Measurements from ENCODE around the gene GRAMD2A.
A peak's percentile ranks its signal among the peaks of the same experiment; 100 is the strongest.

GRAMD2A gene

DNA sequence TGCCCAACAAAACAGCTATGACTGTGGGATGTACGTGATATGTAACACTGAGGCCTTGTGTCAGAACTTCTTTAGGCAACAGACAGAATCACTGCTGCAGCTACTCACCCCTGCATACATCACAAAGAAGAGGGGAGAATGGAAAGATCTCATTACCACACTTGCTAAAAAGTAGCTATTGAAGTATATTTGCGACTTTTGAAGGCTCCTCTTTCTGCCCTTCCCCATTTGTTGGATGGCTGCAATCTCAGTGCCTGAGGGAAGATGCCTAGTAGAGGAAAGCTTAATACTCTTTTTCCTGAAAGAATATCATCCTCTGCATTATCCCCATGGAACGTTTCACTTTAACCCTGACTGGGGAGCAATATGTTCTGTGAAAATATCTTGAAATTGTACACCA, 57.5 kb downstream of the GRAMD2A start:
- peaks cover 3% of the 10 kb centered on the region for H3K4me1 ChIP-seq (ENCODE audit: control insufficient read depth, insufficient read depth, low read length)
- no peaks in the 10 kb centered on the region for H3K36me3 ChIP-seq (ENCODE audit: insufficient read depth, low read length)
- no peaks in the 10 kb centered on the region for H3K9me3 ChIP-seq (replicated peaks; ENCODE audit: low read length)
- no peak overlapping the region for H3K4me3 ChIP-seq (ENCODE audit: low read length)
- H3K9ac ChIP-seq (ENCODE audit: low read depth, low read length): no peak overlapping the region
- no peak overlapping the region for H3K4me2 ChIP-seq (ENCODE audit: low read length)
- no peaks in the 10 kb centered on the region for H3K27me3 ChIP-seq (ENCODE audit: control insufficient read depth, insufficient read depth, low read length)

DNA sequence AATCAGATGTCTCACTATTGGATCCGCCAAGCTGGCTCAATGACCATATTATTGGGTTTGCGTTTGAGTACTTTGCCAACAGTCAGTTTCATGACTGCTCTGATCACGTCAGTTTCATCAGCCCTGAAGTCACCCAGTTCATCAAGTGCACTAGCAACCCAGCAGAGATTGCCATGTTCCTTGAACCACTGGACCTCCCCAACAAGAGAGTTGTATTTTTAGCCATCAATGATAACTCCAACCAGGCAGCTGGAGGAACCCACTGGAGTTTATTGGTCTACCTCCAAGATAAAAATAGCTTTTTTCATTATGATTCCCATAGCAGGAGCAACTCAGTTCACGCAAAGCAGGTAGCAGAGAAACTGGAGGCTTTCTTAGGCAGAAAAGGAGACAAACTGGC, 57.9 kb downstream of the GRAMD2A start:
- H3K9me3 ChIP-seq (replicated peaks; ENCODE audit: low read length): no peaks in the 10 kb centered on the region
- H3K4me3 ChIP-seq (ENCODE audit: low read length): no peak overlapping the region
- H3K9ac ChIP-seq (ENCODE audit: low read depth, low read length): no peak overlapping the region
- H3K4me2 ChIP-seq (ENCODE audit: low read length): no peak overlapping the region
- no peaks in the 10 kb centered on the region for H3K27me3 ChIP-seq (ENCODE audit: control insufficient read depth, insufficient read depth, low read length)
- peaks cover 3% of the 10 kb centered on the region for H3K4me1 ChIP-seq (ENCODE audit: control insufficient read depth, insufficient read depth, low read length)
- no peaks in the 10 kb centered on the region for H3K36me3 ChIP-seq (ENCODE audit: insufficient read depth, low read length)

DNA sequence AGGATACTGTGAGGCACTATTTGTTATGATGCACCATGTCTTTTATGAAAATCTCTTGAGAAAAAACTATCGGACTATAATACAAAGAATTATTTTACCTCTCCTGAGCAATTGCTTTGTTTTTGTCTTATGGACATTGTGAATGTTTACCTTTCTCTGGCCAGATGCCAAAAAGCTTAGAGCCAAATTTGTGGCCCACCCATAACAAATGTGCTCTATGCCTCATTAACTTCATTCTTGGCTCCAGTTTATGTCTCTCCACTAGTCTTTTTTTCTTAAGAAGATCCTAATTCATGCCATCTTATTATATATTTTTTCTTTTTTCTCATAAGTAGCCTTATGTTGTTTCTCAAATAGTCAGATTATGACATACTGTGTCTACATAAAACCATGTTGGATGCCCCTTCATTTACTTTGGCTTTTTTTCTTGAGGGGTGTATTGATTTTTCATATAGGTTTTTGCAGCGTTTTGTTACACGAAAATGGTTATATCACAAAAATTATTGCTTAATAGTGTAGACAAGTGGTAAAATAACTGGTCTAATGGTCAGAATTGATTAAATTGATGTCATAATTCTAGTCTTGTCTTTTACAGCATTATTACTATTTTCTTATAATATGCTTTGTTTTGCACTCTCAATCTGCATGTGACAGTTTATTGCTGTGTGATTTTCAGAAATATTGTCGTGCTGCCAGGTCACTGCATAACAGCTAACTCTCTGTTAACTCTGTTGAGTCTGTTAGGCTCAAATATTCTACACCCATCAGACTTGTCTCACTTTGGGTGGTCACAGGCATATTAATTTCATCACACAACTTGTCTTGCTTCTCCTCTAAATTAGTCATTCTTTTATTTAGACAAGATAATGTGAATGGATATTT, 61.2 kb downstream of the GRAMD2A start:
- Histone ChIP-seq H3K36me3 (ENCODE audit: insufficient read depth, low read length) (no peaks in the 10 kb centered on the region), H3K9me3 (replicated peaks; ENCODE audit: low read length) (no peaks in the 10 kb centered on the region), H3K9ac (ENCODE audit: low read depth, low read length) (no peak overlapping the region), H3K4me2 (ENCODE audit: low read length) (no peak overlapping the region), H3K4me1 (ENCODE audit: control insufficient read depth, insufficient read depth, low read length) (peaks cover 3% of the 10 kb centered on the region), H3K27me3 (ENCODE audit: control insufficient read depth, insufficient read depth, low read length) (no peaks in the 10 kb centered on the region), H3K4me3 (ENCODE audit: low read length) (no peak overlapping the region)

DNA sequence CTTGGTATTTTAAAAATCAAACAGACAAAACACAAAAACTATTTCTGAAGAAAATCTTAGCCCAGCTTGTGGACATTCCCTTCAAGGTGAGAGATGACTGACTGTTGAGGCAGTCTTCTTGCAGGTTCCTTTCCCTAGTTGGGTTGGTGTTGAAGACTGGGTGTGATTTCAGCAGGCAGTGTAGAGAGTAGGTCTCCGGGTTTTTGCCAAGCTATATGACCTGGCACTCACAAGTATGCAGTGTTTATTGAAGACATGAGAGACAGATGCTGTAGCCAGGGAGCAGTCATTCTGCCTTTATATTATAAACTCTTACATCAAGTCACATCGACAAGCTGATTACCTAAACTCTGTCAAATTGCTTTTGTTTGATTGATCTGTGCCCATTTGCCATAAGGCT, 61.9 kb downstream of the GRAMD2A start:
- Histone ChIP-seq H3K4me3 (ENCODE audit: low read length) (no peak overlapping the region), H3K36me3 (ENCODE audit: insufficient read depth, low read length) (no peaks in the 10 kb centered on the region), H3K9me3 (replicated peaks; ENCODE audit: low read length) (no peaks in the 10 kb centered on the region), H3K9ac (ENCODE audit: low read depth, low read length) (no peak overlapping the region), H3K4me1 (ENCODE audit: control insufficient read depth, insufficient read depth, low read length) (peaks cover 3% of the 10 kb centered on the region), H3K4me2 (ENCODE audit: low read length) (no peak overlapping the region), H3K27me3 (ENCODE audit: control insufficient read depth, insufficient read depth, low read length) (no peaks in the 10 kb centered on the region)

GRCh38 chr15:72133211-72133610, 64.4 kb downstream of the GRAMD2A start:
- H3K27me3 ChIP-seq (ENCODE audit: control insufficient read depth, insufficient read depth, low read length): no peaks in the 10 kb centered on the region
- no peaks in the 10 kb centered on the region for H3K9me3 ChIP-seq (replicated peaks; ENCODE audit: low read length)
- no peak overlapping the region for H3K4me2 ChIP-seq (ENCODE audit: low read length)
- no peaks in the 10 kb centered on the region for H3K36me3 ChIP-seq (ENCODE audit: insufficient read depth, low read length)
- H3K4me3 ChIP-seq (ENCODE audit: low read length): no peak overlapping the region
- H3K9ac ChIP-seq (ENCODE audit: low read depth, low read length): no peak overlapping the region
- H3K4me1 ChIP-seq (ENCODE audit: control insufficient read depth, insufficient read depth, low read length): peaks cover 3% of the 10 kb centered on the region

DNA sequence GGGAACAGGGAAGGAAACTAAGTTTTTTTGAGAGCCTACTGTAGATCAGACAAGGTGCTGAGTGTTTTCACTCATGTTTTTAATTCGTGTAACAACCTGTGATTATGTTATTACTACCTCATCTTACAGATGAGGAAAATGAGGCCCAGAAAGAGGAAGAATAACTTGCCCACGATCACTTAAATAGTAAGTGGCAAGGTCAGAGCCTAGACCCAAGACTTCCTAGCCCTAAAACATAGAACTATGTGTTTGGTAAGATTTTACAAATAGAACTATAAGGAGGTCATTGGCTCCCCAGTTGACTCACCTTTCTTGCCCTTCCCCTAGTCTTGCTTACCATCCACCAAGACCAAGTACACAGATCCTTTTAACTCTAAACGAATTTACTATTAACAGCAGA, 65.7 kb downstream of the GRAMD2A start:
- no peaks in the 10 kb centered on the region for H3K27me3 ChIP-seq (ENCODE audit: control insufficient read depth, insufficient read depth, low read length)
- H3K36me3 ChIP-seq (ENCODE audit: insufficient read depth, low read length): no peaks in the 10 kb centered on the region
- H3K4me2 ChIP-seq (ENCODE audit: low read length): no peak overlapping the region
- no peak overlapping the region for H3K9ac ChIP-seq (ENCODE audit: low read depth, low read length)
- H3K4me1 ChIP-seq (ENCODE audit: control insufficient read depth, insufficient read depth, low read length): peaks cover 3% of the 10 kb centered on the region
- no peaks in the 10 kb centered on the region for H3K9me3 ChIP-seq (replicated peaks; ENCODE audit: low read length)
- no peak overlapping the region for H3K4me3 ChIP-seq (ENCODE audit: low read length)

GRCh38 chr15:72130272-72130671, 67.3 kb downstream of the GRAMD2A start:
- Histone ChIP-seq H3K9me3 (replicated peaks; ENCODE audit: low read length) (no peaks in the 10 kb centered on the region), H3K27me3 (ENCODE audit: control insufficient read depth, insufficient read depth, low read length) (no peaks in the 10 kb centered on the region), H3K4me3 (ENCODE audit: low read length) (no peak overlapping the region), H3K9ac (ENCODE audit: low read depth, low read length) (no peak overlapping the region), H3K4me2 (ENCODE audit: low read length) (no peak overlapping the region), H3K4me1 (ENCODE audit: control insufficient read depth, insufficient read depth, low read length) (no peaks in the 10 kb centered on the region), H3K36me3 (ENCODE audit: insufficient read depth, low read length) (no peaks in the 10 kb centered on the region)

DNA sequence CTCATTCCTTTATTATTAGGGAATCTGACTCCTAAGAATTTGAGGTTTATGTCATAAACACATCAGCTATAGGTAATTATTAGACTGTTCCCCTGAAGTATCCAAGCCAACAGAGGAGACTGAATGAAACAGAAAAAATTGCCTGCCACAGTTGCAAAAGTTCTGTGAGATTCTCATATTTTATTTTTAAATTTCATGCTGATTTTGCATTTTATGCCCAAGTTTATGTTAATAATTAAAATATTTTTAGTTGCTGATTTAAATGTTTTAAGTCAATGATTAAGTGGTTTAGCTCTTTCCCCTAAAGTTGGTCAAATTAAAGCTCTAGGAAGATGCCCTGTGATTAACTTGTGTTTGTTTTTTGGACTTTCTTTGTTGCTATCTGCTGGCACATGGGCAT, 69.2 kb downstream of the GRAMD2A start:
- H3K9ac ChIP-seq (ENCODE audit: low read depth, low read length): no peak overlapping the region
- no peak overlapping the region for H3K4me3 ChIP-seq (ENCODE audit: low read length)
- no peak overlapping the region for H3K4me2 ChIP-seq (ENCODE audit: low read length)
- H3K27me3 ChIP-seq (ENCODE audit: control insufficient read depth, insufficient read depth, low read length): no peaks in the 10 kb centered on the region
- H3K36me3 ChIP-seq (ENCODE audit: insufficient read depth, low read length): no peaks in the 10 kb centered on the region
- H3K9me3 ChIP-seq (replicated peaks; ENCODE audit: low read length): no peaks in the 10 kb centered on the region
- H3K4me1 ChIP-seq (ENCODE audit: control insufficient read depth, insufficient read depth, low read length): no peaks in the 10 kb centered on the region

DNA sequence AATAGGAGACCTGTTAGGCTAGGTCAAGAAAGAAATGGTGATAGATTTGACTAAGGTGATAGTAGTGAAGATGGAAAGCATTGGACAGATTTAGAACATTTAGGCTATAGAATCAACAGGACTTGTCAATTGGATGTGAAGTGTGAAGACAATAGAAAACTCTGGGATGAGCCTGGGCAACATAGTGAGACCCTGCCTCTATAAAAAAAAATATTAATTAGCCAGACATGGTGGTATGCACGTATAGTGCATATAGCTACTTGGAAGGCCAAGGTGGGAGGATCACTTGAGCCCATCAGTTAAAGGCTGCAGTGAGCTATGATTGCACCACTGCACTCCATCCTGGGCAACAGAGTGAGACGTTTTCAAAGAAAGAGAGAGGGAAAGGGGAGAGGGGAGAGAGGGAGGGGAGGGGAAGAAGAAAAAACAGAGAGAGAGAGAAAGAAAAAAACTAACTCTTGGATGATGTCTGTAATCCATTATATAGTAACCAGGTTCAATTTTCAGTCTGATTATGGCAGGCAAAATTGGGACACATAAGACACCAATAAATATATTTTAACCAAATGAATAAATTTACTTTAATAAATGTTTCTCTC, 69.8 kb downstream of the GRAMD2A start:
- H3K4me2 ChIP-seq (ENCODE audit: low read length): no peak overlapping the region
- H3K4me3 ChIP-seq (ENCODE audit: low read length): no peak overlapping the region
- H3K9me3 ChIP-seq (replicated peaks; ENCODE audit: low read length): no peaks in the 10 kb centered on the region
- H3K4me1 ChIP-seq (ENCODE audit: control insufficient read depth, insufficient read depth, low read length): no peaks in the 10 kb centered on the region
- H3K27me3 ChIP-seq (ENCODE audit: control insufficient read depth, insufficient read depth, low read length): no peaks in the 10 kb centered on the region
- no peak overlapping the region for H3K9ac ChIP-seq (ENCODE audit: low read depth, low read length)
- no peaks in the 10 kb centered on the region for H3K36me3 ChIP-seq (ENCODE audit: insufficient read depth, low read length)

GRCh38 chr15:72124218-72124617, 73.4 kb downstream of the GRAMD2A start:
- no peaks in the 10 kb centered on the region for H3K27me3 ChIP-seq (ENCODE audit: control insufficient read depth, insufficient read depth, low read length)
- H3K4me3 ChIP-seq (ENCODE audit: low read length): no peak overlapping the region
- H3K4me2 ChIP-seq (ENCODE audit: low read length): no peak overlapping the region
- no peaks in the 10 kb centered on the region for H3K4me1 ChIP-seq (ENCODE audit: control insufficient read depth, insufficient read depth, low read length)
- H3K9me3 ChIP-seq (replicated peaks; ENCODE audit: low read length): no peaks in the 10 kb centered on the region
- no peaks in the 10 kb centered on the region for H3K36me3 ChIP-seq (ENCODE audit: insufficient read depth, low read length)
- H3K9ac ChIP-seq (ENCODE audit: low read depth, low read length): no peak overlapping the region

- no peaks in the 10 kb centered on the region for H3K27me3 ChIP-seq (ENCODE audit: control insufficient read depth, insufficient read depth, low read length)
- H3K9me3 ChIP-seq (replicated peaks; ENCODE audit: low read length): no peaks in the 10 kb centered on the region
- peaks cover 9% of the 10 kb centered on the region for H3K4me1 ChIP-seq (ENCODE audit: control insufficient read depth, insufficient read depth, low read length)
- H3K4me2 ChIP-seq (ENCODE audit: low read length): peak within 1 kb of the TSS; percentile 91
- H3K4me3 ChIP-seq (ENCODE audit: low read length): peak within 1 kb of the TSS; percentile 99
- H3K36me3 ChIP-seq (ENCODE audit: insufficient read depth, low read length): no peaks in the 10 kb centered on the region
- peak within 1 kb of the TSS; percentile 88 for H3K9ac ChIP-seq (ENCODE audit: low read depth, low read length)
Measured at GRCh38 chr15:72118017-72118978, 79.3 kb downstream of the GRAMD2A start, which contains the start of the genes MYO9A and SENP8. TSS of gene MYO9A (minus strand) at chr15:72118150. CDS start at chr15:72046563, 71,587 bp downstream. TSS of gene SENP8 (plus strand) at chr15:72118403. CDS start at chr15:72139624, 21,221 bp downstream.

Data from skeletal muscle satellite cell (primary cell).